Stimulated activated CD4-positive, alpha-beta T cell treated with anti-CD3 and anti-CD28 coated beads, Interleukin-2, amount 100 ng/mL, for 24 hours (primary cell): ENCODE results near the gene PTH2.
"Not testable (repeated sequence)": the region's sequence is repeated elsewhere in the genome, so short reads cannot be mapped to it uniquely, and the experiment has no call there.

Experiments
- DNase-seq, 2 donors: peaks; one replicate each; pipeline ENCODE4 v3.0.0-alpha.2; 2020

The PTH2 gene

DNA sequence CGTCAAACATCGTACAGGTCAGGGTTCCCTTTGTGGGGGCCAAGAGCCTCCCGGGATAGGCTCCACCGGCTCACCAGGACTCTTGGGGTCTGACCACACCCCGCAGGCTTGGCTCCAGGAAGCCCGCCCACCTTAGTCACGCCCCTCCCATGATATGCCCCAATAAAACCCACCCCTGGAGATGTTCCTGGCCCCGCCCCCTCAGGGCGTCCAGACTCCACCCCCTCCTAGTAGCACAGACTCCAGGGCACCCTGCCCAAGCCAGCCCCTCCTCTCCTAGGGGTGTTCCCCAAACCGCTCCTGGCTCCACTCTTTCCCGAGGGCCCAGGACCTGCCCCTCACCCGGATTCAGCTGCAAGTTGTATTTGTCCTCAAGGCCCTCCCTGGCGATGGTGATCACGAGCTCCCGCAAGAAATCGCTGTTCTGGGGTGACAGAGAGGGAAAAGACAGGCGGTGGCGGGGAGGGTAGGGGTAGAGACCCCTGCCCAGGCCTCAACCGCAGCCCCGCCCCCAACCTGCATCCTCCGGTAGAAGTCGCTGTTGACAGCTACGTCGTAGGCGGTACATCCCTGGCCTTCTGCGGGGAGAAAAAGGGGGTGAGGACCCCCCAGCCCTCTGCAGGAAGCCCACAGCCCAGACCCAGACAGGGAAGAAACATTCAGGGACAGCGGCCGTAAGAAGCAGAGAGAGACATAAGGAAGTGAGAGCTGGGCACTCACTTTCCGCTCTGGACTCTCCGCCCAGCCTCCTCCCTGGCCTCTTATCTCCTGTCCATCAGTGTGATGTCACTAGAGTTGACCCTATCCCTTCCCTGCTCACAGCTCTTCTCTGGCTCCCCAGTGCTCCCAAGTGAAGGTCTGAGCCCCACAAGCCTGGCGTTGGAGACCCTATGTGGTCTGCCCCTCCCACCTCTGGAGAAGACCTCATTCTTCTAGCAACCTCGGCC lies 24.5 kb upstream of the PTH2 start:
- DNase-seq, result peak in 1 of 2 donors; percentile 59

DNA sequence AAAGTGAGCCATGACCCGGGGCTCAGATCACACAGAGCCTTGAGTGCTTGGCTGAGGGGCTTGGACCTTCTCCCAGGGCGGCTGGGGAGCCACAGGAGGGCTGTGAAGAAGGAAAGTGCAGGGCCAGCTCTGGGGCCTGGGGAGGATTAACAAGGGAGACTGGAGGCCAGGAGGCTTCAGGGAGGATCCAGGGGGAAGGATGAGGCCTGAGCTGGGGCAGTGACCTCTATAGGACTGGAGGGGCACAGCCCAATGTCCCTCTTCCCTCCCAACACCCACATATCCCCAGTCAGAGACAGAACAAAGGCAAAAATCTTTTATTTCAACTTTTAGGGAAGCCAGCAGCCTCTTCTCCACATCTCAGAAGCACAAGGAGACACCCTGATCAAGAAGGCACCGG lies 22.8 kb upstream of the PTH2 start:
- no peak for DNase-seq

DNA sequence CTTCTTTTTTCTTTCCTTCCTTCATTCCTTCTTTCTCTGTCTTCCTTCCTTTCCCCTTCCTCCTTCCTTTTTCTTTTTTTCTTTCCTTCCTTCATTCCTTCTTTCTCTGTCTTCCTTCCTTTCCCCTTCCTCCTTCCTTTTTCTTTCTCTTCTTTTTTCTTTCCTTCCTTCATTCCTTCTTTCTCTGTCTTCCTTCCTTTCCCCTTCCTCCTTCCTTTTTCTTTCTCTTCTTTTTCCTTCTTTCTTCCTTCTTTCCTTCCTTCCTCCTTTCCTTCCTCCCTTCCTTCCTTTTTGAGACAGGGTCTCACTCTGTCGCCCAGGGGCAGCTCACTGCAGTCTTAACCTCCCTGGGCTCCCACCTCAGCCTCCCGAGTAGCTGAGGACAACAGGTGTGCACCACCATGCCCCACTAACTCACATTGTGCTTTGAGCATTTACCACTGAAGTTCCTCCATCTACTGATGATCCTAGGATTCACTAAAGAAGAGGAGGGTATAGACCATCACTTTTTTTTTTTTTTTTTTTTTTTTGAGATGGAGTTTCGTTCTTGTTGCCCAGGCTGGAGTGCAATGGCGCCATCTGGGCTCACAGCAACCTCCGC lies 21.0 kb upstream of the PTH2 start:
- DNase-seq, result not testable (repeated sequence)

DNA sequence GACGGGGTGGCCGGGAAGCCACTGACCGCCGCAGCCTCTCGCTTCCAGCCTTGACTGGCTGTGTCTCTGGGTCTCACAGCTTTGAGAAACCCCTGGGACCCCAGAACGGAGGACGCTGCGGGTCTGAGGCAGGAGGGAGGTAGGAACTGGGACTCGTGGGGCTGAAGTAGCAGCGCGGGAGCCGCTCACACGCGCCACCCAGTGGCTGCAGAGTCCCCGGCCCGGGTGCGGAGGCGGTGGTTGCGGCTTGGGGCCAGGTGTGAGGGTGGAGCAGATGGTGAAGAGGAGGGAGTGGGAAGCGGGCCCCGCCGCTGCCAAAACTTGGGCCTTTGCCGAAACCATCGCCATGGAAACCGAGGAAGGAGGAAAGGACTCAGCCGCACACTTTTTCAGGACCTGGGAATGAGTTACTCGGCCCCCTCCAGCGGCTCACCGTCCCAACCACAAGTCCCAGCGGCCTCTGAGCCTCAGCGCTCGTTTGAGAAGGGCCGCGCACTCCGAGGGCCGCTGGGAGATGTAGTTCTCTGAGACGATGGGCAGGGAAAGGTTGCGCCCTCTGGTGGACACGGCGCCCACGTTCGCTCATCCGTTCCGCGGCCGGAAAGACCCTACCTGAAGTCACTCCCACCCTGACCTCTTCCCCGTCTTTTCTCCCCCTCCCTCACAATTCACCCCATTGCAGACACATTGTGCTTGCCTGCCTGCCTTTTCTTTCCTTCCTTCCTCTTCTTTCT lies 20.3 kb upstream of the PTH2 start:
- DNase-seq, result peak; percentile 94 to 95

DNA sequence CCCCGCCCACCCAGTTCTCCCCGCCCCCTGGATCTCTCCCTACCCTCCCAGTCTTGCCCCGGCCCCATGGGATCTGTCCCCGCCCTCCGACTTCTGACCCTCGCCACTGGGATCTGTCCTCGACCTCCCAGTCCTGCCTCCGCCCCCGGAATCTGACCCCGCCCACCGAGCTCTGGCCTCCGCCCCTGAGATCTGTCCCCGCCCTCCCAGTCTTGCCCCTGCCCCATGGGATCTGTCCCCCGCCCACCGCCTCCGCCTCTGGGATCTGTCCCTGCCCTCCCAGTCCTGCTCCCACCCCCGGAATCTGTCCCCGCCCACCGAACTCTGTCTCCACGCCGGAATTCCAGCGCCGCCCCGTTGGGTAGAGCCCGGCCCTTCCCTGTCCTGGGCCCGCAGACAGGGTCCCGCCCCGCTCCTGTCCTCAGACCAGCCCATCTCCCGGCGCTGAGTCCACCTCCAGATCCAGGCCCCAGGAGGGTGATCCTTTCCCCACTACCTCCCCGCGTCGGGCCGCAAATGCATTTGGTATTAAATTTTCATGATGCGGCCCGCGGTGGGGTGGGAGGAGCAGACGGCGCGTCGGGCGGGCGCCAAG lies 19.6 kb upstream of the PTH2 start:
- DNase-seq, result peak; percentile 66 to 78

DNA sequence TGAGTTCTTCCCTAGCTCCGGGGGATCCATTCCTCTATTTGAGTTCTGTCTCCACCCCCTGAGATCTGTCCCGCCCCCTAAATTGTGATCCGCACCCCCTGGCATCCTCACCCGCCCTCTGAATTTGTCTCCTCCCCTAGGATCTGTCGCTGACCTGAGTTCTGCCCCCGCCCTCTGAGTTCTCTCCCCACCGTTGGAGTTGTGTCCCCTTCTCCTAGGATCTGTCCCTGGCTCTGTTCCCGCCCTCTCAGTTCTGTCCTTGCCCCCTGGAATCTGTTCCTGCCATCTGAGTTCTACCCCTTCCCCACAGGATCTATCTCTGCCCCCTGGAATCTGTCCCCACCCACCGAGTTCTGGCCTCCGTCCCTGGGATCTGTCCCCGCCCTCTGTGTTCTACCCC lies 19.1 kb upstream of the PTH2 start:
- peak in 1 of 2 donors; percentile 35 for DNase-seq

DNA sequence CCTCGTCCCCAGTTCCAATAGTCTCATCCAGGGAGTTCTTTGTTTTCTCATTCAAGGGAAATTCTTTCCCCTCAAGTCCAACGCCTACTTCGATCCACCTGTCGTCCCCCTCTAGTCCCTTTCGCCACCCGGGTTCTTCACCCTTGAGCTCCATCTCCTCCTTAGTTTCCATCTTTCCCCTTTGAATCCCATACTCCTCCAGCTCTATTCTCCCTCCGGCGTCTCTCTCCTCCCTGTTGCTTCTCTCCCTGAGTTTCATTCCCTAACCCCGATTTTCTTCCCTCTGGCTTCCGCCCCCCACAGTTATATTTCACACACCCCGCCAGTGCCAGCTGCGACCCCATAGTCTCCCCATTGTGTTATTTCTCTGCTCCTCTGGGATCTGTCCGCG lies 18.7 kb upstream of the PTH2 start:
- DNase-seq, result no peak

DNA sequence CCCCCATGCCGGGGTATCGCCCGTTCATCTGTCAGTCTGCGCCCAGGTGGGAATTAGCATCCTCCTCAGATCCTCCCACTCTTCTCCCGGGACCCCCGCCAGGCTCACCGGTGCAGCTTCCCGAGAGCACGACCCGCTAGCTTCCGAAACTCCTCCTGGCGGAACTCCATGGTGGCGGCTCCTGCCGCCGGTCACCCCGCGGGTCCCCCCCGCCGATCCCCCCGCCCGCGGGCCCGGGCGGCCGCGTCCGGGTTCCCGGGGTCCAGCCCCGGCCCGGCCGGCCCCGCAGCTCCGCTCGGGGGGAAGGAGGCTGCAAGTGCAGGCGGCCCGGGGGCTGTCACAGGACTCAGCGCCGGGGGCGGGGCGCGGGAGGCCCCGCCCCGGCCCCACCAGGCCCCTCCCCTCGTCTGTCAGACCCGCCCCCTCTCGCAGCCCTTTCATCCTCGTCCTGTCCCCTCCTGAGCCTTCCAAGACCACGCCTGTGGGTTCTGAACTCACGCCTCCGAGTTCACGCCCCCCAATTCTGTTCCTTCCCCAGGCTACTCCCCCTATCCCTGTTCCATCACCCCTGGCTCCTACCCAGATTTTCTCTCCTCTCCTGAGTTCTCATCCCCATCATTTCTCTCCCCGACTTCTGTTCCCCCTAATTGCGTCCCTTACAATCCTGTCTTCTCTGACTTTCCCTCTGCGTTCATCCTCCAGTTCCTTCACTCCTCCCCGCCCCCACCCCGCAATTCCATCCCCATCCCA lies 18.1 kb upstream of the PTH2 start, which contains the start of gene SLC17A7:
SLC17A7 (minus strand) TSS at position 318 of the 750 bp plus-strand sequence; CDS start at position 170, 148 bp downstream.
- peak; percentile 49 to 58 for DNase-seq

DNA sequence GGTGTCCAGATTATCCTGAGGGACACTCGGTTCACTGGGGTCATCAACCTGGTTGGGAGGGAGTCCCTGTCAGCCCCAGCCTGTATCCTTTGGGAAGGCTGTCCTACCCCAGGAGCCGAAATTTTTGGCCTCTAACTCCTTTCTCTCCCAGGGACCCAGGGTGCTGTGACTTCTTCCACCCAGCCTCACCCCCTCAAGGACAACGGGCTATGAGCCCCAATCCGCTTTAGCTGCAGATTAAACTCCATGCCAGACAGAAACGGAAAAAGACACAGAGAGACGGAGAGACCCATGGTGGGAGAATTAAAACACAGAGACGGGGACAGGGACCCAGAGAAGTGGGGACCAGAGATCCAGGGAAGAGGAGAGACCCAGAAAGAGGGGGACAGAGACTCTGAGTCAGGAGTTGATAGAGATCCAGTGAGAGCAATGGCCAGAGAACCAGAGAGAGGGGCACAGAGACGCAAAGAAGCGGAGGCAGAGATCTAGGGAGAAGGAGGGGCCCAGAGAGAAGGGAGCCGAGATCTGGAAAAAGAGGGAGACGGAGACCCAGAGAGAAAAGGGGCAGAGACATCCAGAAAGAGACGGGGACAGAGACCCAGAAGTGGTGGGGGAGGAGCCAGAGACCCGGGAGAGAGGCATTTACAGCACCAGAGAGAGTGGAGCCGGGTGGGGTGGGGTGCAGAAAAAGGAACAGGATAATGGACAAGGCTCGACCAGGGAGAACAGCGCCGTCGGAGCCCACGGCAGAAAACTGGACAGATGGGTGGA lies 17.4 kb upstream of the PTH2 start:
- DNase-seq, result no peak

DNA sequence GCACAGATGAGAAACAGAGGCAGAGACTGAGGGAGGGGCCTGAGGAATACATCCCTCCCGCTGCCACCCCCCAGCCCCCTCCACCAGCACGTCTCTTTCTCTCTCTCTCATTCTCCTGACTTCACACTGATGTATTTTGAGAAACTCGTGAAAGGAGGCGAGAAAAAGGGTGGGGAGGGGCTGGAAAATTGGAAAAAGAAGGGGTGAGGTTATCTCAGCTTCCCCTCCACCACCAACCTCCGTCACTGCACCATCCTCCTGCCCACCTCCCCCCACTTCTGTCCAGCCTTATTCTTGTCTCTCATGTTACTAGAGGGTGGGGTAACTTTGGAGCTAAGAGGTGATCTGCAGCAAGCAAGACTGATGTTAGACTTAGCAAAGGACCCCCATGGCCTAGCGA lies 16.6 kb upstream of the PTH2 start:
- no peak for DNase-seq

DNA sequence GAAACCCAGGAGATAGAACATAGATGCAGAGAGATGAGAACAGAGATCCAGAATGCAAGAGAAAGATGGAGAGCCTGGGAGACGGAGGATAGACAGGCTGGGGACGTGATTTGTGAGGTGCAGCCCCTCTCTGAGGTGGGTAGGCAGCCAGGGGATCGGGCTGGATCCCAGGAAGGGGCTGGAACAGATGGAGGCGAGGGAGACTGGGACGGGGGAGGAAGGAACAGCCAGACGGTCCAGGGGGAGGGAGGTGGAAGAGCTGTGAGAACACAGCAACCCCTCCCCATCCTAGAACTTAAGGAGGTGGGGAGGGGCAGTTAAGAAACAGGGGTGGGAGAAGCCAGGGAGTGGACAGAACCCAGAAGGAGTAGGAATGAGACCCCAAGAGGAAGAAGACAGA lies 15.0 kb upstream of the PTH2 start:
- DNase-seq, result no peak

DNA sequence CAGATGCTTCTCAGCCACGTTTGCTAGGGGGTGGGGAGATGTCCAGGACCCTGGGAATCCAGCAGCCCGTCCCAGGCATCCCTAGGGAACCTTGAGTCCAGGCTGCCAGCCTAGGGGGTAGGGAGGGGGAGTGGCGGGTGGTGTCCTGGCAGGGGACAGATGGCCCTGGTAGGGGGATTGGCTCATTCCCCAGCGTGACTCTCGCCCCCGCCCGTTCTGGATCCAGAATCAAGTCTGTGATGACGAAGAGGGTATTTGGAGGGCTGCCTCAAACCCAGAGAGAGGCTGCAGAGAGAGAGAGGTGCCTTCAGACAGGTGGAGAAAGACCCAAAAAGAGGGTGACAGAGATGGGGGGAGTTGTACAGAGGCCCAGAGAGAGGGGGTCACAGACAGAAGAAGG lies 14.0 kb upstream of the PTH2 start:
- DNase-seq, result no peak

DNA sequence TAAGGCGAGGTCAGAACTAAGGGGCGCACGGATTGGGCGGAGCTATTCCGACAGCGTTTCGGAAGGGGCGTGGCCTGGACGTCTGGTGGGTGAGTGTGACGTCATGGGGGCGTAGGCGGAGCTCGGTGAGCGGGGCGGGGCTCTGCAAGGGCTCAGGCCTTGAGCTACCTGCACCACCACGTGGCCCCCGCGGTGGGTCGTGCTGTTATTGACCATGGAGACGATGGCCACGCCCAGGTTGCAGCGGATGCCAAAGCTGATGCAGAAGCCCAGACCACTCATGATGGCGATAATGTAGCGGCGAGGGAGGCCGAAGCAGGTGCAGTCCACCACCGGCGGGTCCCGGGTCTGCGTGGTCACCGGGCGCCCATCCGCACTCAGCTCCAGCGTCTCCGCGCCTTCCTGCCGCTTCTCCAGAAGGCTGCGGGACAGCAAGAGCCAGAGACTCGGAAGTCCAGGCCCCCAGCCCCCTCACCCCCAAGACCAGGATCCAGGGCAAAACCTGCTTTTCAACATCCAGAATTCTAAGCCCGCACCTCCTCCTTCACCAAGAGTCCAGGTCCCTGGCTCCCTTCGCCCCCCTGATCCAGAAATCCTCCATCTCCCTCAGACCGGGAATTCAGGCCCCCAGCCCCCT lies 13.3 kb upstream of the PTH2 start:
- peak; percentile 60 to 76 for DNase-seq

DNA sequence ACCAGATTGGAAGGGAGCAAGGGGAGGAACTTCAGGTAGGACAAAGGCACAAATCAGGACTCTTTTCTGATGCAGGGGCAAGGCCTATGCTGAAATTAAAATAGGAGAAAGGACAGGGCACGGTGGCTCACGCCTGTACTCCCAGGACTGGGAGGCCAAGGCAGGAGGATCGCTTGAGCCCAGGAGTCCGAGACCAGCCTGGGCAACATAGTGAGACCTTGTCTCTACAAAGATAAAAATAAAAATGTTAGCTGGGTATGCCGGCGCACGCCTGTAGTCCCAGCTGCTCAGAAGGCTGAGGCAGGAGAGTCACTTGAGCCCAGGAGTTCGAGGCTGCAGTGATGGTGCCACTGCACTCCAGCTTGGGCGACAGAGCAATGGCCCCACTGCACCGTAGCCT lies 12.4 kb upstream of the PTH2 start:
- DNase-seq, result no peak

DNA sequence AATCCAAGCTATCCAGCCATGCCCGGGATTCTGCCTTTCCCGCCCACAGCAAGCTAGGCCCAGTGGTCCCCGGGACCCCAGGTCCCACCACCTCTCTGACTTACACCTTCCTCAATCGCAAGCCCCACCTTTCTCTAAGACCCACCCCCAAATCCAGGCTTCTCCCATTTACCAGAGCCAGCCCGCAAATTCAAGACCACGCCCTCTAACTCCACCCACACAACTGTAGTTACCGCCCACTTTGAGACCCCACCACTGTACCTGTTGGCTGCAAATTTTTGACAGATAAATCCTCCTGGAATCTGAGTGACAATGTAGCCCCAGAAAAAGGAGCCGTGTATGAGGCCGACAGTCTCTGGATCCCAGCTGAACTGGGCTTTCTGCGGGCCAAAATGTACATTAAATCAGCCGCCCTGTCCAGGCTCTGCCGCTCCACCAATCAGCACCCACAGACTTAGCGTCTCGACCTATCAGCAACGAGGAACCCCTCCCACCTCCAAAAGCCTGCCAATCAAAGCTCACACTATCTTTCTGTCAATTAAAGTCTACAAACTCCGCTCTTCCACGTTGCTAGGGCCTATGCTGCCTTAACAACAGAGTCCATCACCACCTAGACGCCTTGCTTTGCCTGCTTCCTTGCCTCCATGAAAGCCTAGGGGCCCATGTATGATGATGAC lies 11.8 kb upstream of the PTH2 start:
- DNase-seq, result no peak

DNA sequence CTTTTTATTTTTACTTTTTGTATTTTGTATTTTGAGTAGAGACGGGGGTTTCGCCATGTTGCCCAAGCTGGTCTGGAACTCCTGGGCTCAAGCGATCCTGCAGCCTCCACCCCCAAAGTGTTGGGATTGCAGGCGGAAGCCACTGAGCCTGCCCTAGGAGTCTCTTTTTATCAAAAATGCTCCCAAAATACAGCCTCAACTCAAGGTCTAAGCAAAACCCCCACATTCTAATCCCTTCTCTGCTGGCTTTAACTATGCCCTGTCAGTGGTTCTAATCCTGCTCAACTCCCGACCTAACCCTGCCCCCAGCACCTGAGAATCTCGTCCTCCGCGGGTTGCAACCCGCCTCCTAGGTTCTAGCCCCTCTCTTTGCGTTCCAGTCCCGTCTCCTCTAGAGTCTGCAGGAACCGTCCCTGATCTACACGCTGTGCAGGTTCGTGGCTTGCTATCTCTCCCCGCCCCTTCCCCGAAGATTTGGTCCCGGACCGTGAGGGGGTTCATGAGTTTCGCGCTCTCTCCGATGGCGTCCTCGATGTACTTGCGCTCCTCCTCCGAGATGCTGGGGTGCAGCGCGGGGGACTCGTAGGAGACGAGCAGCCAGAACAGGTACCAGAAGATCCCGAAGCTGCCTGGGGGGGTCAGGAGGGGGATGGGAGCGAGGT lies 10.1 kb upstream of the PTH2 start:
- DNase-seq, result no peak

DNA sequence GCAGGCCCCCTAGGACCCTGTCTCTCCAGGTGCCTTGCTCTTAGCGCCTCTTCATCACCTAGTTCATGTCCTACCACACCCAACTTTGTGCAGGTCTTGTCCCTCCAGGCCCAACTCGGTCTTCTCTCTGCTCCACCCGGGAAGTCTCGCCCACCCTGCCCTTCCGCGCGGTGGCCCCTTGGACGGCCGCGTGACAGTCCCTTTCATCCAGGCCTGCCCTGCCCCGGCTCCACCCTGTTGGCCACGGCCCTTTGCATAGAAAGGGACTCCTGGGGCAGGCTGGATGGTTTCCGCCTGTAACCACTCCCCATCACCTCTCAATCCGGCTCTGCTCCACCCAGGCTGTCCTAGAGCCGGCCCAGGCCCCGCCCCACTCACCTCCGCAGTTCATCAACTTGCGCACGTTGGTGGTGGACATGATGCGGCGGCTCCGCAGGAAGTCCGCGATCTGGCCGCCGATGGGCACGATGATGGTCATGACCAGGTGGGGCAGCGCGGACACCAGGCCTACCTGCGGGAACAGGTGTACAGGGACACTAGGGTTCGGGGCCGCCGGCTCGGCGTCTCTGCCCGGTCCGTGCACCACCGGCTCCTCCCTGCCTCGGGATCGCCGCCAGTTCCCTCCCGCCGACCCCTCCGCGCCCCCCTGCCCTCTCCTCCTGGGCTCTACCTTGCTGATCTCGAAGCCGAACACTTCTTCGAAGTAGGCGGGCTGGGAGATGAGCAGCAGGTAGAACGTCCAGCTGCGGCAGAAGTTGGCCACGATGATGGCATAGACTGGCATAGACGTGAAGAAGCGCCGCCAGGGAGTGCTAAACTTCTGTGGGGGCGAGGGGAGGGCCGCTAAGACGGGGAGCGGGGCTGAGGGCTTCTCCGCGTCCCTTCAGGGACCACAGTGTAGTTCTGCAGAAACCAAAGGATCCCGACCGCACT lies 9.2 kb upstream of the PTH2 start:
- DNase-seq, result peak in 1 of 2 donors; percentile 50

DNA sequence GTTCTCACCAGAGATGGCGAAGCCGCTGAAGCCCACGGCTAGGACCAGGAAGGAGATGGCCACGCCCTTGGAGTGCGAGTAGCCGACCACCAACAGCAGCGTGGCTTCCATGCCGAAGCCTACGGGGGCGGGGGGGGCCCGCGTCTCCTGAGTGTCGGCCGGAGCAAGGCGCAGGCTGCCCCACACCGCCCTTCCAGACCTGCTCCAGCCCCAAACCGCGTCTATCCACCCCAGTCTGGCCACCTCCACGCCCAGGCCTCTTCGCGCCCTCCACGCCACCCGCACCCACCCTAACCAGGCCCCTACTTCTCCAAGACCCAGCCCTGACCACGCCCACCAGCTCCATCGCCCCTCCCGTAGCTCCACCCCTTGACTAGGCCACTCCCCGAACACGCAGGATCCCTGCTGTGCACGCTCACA lies 8.1 kb upstream of the PTH2 start:
- peak in 1 of 2 donors; percentile 49 for DNase-seq
